ENCODE measurements around the gene RGS17.

DNA sequence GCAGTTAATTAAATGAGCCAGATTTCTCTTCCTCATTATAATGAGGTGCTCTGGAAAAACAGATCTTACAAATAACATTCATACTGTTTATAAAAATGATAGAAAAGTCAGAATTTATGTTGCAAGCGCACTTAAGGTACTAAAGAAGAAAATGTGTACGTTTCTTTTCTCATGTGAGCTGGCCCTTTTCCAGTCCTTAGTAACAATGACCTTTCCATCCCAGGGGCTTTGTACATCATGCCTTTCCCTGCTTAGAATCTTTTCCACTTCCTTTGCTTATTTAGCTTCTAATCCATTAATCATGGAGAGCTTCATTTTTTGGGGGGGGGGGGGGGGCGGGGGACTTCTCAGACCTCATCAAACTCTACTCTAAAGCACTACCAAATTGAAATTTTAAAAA, 153.0 kb downstream of the RGS17 start:
- TF ChIP-seq, protein P1, sequence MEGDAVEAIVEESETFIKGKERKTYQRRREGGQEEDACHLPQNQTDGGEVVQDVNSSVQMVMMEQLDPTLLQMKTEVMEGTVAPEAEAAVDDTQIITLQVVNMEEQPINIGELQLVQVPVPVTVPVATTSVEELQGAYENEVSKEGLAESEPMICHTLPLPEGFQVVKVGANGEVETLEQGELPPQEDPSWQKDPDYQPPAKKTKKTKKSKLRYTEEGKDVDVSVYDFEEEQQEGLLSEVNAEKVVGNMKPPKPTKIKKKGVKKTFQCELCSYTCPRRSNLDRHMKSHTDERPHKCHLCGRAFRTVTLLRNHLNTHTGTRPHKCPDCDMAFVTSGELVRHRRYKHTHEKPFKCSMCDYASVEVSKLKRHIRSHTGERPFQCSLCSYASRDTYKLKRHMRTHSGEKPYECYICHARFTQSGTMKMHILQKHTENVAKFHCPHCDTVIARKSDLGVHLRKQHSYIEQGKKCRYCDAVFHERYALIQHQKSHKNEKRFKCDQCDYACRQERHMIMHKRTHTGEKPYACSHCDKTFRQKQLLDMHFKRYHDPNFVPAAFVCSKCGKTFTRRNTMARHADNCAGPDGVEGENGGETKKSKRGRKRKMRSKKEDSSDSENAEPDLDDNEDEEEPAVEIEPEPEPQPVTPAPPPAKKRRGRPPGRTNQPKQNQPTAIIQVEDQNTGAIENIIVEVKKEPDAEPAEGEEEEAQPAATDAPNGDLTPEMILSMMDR (conservative IDR thresholded peaks at IDR 0.05; ENCODE audit: low read length), result no peak
- no peak for TF ChIP-seq EZH2phosphoT487 (IDR thresholded peaks at IDR 0.05; ENCODE audit: borderline replicate concordance)
